ENCODE measurements around the gene ALG12. TPM values are rescaled to one million over a fixed set of nuclear protein-coding genes. Genes with fewer than 3 reads are reported as not detected.

ALG12 gene
- total and polyA plus RNA-seq, 2 experiments from 2014 or later = 21.9 to 24.4 TPM

DNA sequence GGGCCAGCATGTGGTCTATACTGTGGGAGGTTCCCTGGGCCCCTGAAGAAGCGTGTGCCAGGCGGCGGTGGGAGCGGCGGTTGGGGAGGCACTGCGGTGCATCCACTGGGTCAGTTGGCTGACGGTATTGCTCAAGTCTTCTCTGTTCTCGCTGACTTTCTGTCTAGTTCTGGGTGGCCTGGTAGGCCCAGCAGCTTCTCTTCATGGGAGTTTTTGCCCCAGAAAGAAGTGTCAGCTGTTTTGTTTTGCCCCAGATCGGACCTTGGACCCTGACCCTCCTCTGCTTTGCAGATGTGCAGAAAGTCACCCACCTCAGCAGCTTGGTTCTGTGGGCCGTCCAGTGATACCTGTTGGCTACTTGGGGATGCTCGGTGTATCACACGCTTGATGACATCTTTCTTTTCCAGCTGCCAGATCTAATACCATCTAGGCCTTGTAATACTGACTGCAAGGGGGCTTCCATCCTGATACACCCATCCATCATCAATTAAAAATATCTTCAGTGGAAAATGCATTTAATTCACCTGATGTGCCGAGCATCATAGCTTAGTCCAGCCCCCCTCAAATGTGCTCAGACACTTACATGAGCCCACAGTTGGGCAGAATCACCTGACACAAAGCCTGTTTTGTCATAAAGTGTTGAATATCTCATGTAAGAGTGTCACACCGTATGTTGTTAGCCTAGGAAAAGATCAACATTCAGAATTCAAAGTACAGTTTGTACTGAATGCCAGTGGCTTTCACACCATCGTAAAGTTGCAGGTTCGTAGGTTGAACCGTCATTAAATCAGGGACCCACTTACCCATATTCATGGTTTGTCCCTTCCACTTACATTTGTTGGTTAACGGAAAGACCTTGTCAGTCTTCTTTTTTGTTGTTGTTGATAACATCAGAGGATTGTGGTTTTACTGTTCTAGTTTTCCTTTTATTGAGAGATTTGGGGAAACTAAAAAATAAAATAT is 50.7 kb downstream of the ALG12 start:
- DNase-seq = no peak
- Histone ChIP-seq H3K4me1 (ENCODE audit: insufficient read depth) (no peaks in the 10 kb centered on the region), H3K4me3 (no peak overlapping the region), H2AFZ (no peak overlapping the region), H3F3A (ENCODE audit: insufficient read depth) (no peaks in the 10 kb centered on the region), H3K4me2 (ENCODE audit: unreplicated experiment) (no peak overlapping the region), H3K9me2 (ENCODE audit: insufficient read depth) (no peaks in the 10 kb centered on the region), H3K79me2 (ENCODE audit: insufficient read depth) (peaks cover 100% of the 10 kb centered on the region), H3K9ac (no peak overlapping the region), H3K27me3 (replicated peaks; ENCODE audit: insufficient read depth) (no peaks in the 10 kb centered on the region), H3K36me3 (ENCODE audit: low read depth) (peaks cover 12% of the 10 kb centered on the region; the same call in 1 of the 2 replicates), H3K27ac (no peak overlapping the region), H3K9me3 (ENCODE audit: low read depth) (peaks cover 4% of the 10 kb centered on the region), H4K20me1 (ENCODE audit: insufficient read depth) (peaks cover 4% of the 10 kb centered on the region; the same call in 1 of the 2 replicates)
- WGBS, 2 experiments (ENCODE audit: low coverage in 1 of 2, low lambda C conversion rate in 2 of 2, missing lambda C conversion rate in 2 of 2) = 97 to 98% methylated on average over 18 of the region's 18 CpGs
- no peak for TF ChIP-seq EZH2 (IDR thresholded peaks at IDR 0.05; ENCODE audit: insufficient read depth, poor library complexity, severe bottlenecking)
- no peak for TF ChIP-seq EZH2phosphoT487 (IDR thresholded peaks at IDR 0.05; ENCODE audit: insufficient read depth, low read depth)
- in situ Hi-C loops (cut with MboI) = no loop called here

DNA sequence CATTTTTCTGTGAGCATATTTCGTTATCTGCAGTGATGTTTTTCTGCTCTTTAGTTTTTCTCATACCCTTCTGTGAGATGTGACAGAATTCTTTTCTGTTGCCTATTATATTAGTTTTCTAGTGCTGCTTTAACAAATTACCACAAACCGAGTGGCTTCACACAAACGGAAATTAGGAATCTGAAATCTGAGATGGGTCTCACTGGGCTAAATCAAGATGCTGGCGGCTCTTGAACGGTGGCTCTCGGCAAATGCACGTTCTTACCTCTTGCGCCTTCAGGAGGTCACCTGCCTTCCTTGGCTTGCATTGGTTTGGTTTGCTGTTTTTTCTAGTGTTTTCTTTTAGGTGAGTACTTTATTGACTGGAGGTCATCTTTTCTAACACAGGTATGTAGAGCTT is 51.6 kb downstream of the ALG12 start:
- H3K9ac ChIP-seq = no peak overlapping the region
- no peak overlapping the region for H3K4me3 ChIP-seq
- no peaks in the 10 kb centered on the region for H3K4me1 ChIP-seq (ENCODE audit: insufficient read depth)
- H2AFZ ChIP-seq = no peak overlapping the region
- H3K36me3 ChIP-seq (ENCODE audit: low read depth) = peaks cover 12% of the 10 kb centered on the region; the same call in 1 of the 2 replicates
- H3K4me2 ChIP-seq (ENCODE audit: unreplicated experiment) = no peak overlapping the region
- H3K9me2 ChIP-seq (ENCODE audit: insufficient read depth) = no peaks in the 10 kb centered on the region
- peaks cover 4% of the 10 kb centered on the region; the same call in 1 of the 2 replicates for H4K20me1 ChIP-seq (ENCODE audit: insufficient read depth)
- no peak for DNase-seq
- no peak overlapping the region for H3K27ac ChIP-seq
- in situ Hi-C loops (cut with MboI) = no loop called here
- 97 to 98% methylated on average over 8 of the region's 8 CpGs for WGBS, 2 experiments (ENCODE audit: low coverage in 1 of 2, low lambda C conversion rate in 2 of 2, missing lambda C conversion rate in 2 of 2)
- no peak for TF ChIP-seq EZH2phosphoT487 (IDR thresholded peaks at IDR 0.05; ENCODE audit: insufficient read depth, low read depth)
- TF ChIP-seq EZH2 (IDR thresholded peaks at IDR 0.05; ENCODE audit: insufficient read depth, poor library complexity, severe bottlenecking) = no peak
- peaks cover 100% of the 10 kb centered on the region for H3K79me2 ChIP-seq (ENCODE audit: insufficient read depth)
- H3F3A ChIP-seq (ENCODE audit: insufficient read depth) = no peaks in the 10 kb centered on the region
- H3K9me3 ChIP-seq (ENCODE audit: low read depth) = peaks cover 4% of the 10 kb centered on the region
- no peaks in the 10 kb centered on the region for H3K27me3 ChIP-seq (replicated peaks; ENCODE audit: insufficient read depth)

DNA sequence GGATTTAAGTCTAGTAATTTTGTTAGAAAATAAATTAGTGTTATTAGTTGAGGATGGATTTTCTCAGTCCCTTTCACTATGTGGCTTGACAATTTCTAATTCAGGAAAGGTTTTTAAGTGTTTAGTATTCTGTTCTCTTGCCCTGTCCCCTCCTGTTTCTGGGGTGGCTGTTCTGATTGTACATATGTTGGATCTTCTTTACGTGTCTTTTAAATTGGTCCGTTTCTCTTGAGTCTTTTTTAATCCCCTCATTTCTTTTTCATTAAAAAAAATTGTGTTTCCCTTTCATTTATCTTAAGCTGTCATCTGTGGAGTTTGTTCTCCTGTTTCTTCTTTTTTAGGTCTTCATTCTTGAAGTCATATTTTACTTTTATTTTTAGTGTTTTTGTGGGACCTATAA is 52.1 kb downstream of the ALG12 start:
- in situ Hi-C loops (cut with MboI) = no loop called here
- 50 to 53% methylated on average over 2 of the region's 2 CpGs for WGBS, 2 experiments (ENCODE audit: low coverage in 1 of 2, low lambda C conversion rate in 2 of 2, missing lambda C conversion rate in 2 of 2)
- no peak overlapping the region for H3K9ac ChIP-seq
- no peaks in the 10 kb centered on the region for H3K27me3 ChIP-seq (replicated peaks; ENCODE audit: insufficient read depth)
- DNase-seq = no peak
- no peaks in the 10 kb centered on the region for H3K4me1 ChIP-seq (ENCODE audit: insufficient read depth)
- H3K4me2 ChIP-seq (ENCODE audit: unreplicated experiment) = no peak overlapping the region
- no peaks in the 10 kb centered on the region for H3K9me2 ChIP-seq (ENCODE audit: insufficient read depth)
- TF ChIP-seq EZH2 (IDR thresholded peaks at IDR 0.05; ENCODE audit: insufficient read depth, poor library complexity, severe bottlenecking) = no peak
- TF ChIP-seq EZH2phosphoT487 (IDR thresholded peaks at IDR 0.05; ENCODE audit: insufficient read depth, low read depth) = no peak
- H3K79me2 ChIP-seq (ENCODE audit: insufficient read depth) = peaks cover 100% of the 10 kb centered on the region
- 0 out of 2 replicates have a peak, but pooled peaks cover 4% of the 10 kb centered on the region for H4K20me1 ChIP-seq (ENCODE audit: insufficient read depth)
- no peak overlapping the region for H3K4me3 ChIP-seq
- peaks cover 4% of the 10 kb centered on the region for H3K9me3 ChIP-seq (ENCODE audit: low read depth)
- peaks cover 12% of the 10 kb centered on the region; the same call in 1 of the 2 replicates for H3K36me3 ChIP-seq (ENCODE audit: low read depth)
- H2AFZ ChIP-seq = no peak overlapping the region
- H3F3A ChIP-seq (ENCODE audit: insufficient read depth) = no peaks in the 10 kb centered on the region
- H3K27ac ChIP-seq = no peak overlapping the region

DNA sequence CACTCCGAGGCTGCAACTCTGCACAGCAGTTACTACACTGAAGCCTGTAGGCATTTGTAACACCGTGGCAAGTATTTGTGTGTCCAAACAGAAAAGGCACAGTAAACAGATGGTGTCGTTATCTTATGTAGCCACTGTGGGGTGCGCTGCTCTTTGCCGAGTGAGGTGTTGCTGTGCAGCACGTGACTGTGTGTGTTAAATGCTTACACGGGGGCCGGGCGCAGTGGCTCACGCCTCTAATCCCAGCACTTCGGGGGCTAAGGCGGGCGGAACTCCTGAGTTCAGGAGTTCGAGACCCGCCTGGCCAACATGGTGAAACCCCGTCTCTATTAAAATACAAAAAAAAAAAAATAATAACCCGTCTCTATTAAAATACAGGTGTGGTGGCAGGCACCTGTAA is 53.1 kb downstream of the ALG12 start:
- no peak overlapping the region for H2AFZ ChIP-seq
- no peaks in the 10 kb centered on the region for H3K9me2 ChIP-seq (ENCODE audit: insufficient read depth)
- no peaks in the 10 kb centered on the region for H3F3A ChIP-seq (ENCODE audit: insufficient read depth)
- in situ Hi-C loops (cut with MboI) = no loop called here
- H3K9ac ChIP-seq = no peak overlapping the region
- H3K27ac ChIP-seq = no peak overlapping the region
- H3K4me2 ChIP-seq (ENCODE audit: unreplicated experiment) = no peak overlapping the region
- no peak for TF ChIP-seq EZH2 (IDR thresholded peaks at IDR 0.05; ENCODE audit: insufficient read depth, poor library complexity, severe bottlenecking)
- no peak for TF ChIP-seq EZH2phosphoT487 (IDR thresholded peaks at IDR 0.05; ENCODE audit: insufficient read depth, low read depth)
- H3K9me3 ChIP-seq (ENCODE audit: low read depth) = peaks cover 4% of the 10 kb centered on the region
- H3K4me3 ChIP-seq = no peak overlapping the region
- no peaks in the 10 kb centered on the region for H3K4me1 ChIP-seq (ENCODE audit: insufficient read depth)
- H3K36me3 ChIP-seq (ENCODE audit: low read depth) = peaks cover 12% of the 10 kb centered on the region; the same call in 1 of the 2 replicates
- peaks cover 100% of the 10 kb centered on the region for H3K79me2 ChIP-seq (ENCODE audit: insufficient read depth)
- no peak for DNase-seq
- H3K27me3 ChIP-seq (replicated peaks; ENCODE audit: insufficient read depth) = no peaks in the 10 kb centered on the region
- 0 out of 2 replicates have a peak, but pooled peaks cover 4% of the 10 kb centered on the region for H4K20me1 ChIP-seq (ENCODE audit: insufficient read depth)
- 93% methylated on average over 16 to 17 of the region's 17 CpGs for WGBS, 2 experiments (ENCODE audit: low coverage in 1 of 2, low lambda C conversion rate in 2 of 2, missing lambda C conversion rate in 2 of 2)

Measured in GM23248 (cell line).